GM12878 (cell line): Measurements from ENCODE around the gene EFNA4. TPM values are rescaled to one million over a fixed set of nuclear protein-coding genes. Genes with fewer than 3 reads are reported as not detected.

ENCODE experiments used
- ATAC-seq: fragments of 200-7000 bp; cut with Tn5 transposase; 3 replicates; pipeline ENCODE4 v1.9.1; 2020; ENCODE audit warnings: mild to moderate bottlenecking, moderate library complexity
- BruUV-seq: library from RNA; stranded (reverse); fragments of 400-500 nt; replicated peaks from 2 replicates; lab custom pipeline; 2021; lab: Mats Ljungman, UMichigan
- CTCF ChIA-PET: fragments of 300-600 bp; sonication (Branson Sonifier 250); formaldehyde crosslinking; extraction: SDS; loops from one replicate; lab custom pipeline; 2021; ENCODE audit warnings: inconsistent platforms; lab: Yijun Ruan, JAX
- POLR2A ChIA-PET: fragments of 350-600 bp; formaldehyde crosslinking; extraction: SDS; loops from one replicate; lab custom pipeline; 2021; ENCODE audit warnings: inconsistent platforms; lab: Charles Lee
- RAD21 ChIA-PET: fragments of 300-600 bp; sonication (Branson Sonifier 250); formaldehyde crosslinking; loops from one replicate; lab custom pipeline; 2023; ENCODE audit warnings: antibody characterized with exemption; ENCODE audit not compliant: unreplicated experiment; lab: Charles Lee
- SMC1A ChIA-PET: fragments of 300-600 bp; sonication (Branson Sonifier 250); formaldehyde crosslinking; loops from one replicate; lab custom pipeline; 2023; ENCODE audit not compliant: unreplicated experiment, uncharacterized antibody; lab: Charles Lee
- DNase-seq: peaks from one replicate; pipeline ENCODE4 v3.0.0-alpha.2; 2011; ENCODE audit warnings: low read depth, low spot score
- FAIRE-seq: peaks from 3 replicates; lab custom pipeline; 2011; peaks lifted over from hg19 to GRCh38; lab: Jason Lieb, UNC
- H2AFZ ChIP-seq: 2 replicates; pipeline ENCODE4 v1.6.0; 2011; ENCODE audit warnings: low read depth, low read length, control low read depth; ENCODE audit not compliant: control insufficient read depth
- H3K27ac ChIP-seq: 2 replicates; pipeline ENCODE4 v1.5.1; 2011; ENCODE audit warnings: control low read depth; ENCODE audit not compliant: control insufficient read depth, insufficient read depth
- H3K27me3 ChIP-seq, 2 experiments: replicated peaks in 1 of 2; 2 replicates each; pipeline versions ENCODE4 v1.6.0 to v1.6.1; 2011; ENCODE audit warnings: low read length in 1 of 2; ENCODE audit not compliant: control insufficient read depth in 2 of 2, insufficient read depth in 2 of 2
- H3K36me3 ChIP-seq, 2 experiments: 2 replicates each; pipeline ENCODE4 v1.5.1; 2011; ENCODE audit warnings: low read length in 1 of 2; ENCODE audit not compliant: control insufficient read depth in 2 of 2, insufficient read depth in 2 of 2
- H3K4me1 ChIP-seq: 2 replicates; pipeline ENCODE4 v1.6.1; 2011; ENCODE audit warnings: mild to moderate bottlenecking, low read length, moderate library complexity, mixed read lengths; ENCODE audit not compliant: control insufficient read depth, insufficient read depth
- H3K4me2 ChIP-seq: 2 replicates; pipeline ENCODE4 v1.6.0; 2011; ENCODE audit warnings: control low read depth; ENCODE audit not compliant: control insufficient read depth, insufficient read depth
- H3K4me3 ChIP-seq: fragments of 200-600 bp; sonication (generic); 2 replicates; pipeline ENCODE4 v1.5.1; 2016
- H3K79me2 ChIP-seq: 2 replicates; pipeline ENCODE4 v1.6.0; 2011; ENCODE audit warnings: low read length; ENCODE audit not compliant: control insufficient read depth, insufficient read depth
- H3K9ac ChIP-seq: 2 replicates; pipeline ENCODE4 v1.8.0; 2011; ENCODE audit warnings: low read length, control low read depth, mixed read lengths; ENCODE audit not compliant: control insufficient read depth, insufficient read depth
- H3K9me3 ChIP-seq: replicated peaks from 3 replicates; pipeline ENCODE4 v1.5.1; 2011; ENCODE audit warnings: mild to moderate bottlenecking, low read length; ENCODE audit not compliant: control insufficient read depth, insufficient read depth
- H4K20me1 ChIP-seq: 2 replicates; pipeline ENCODE4 v1.6.0; 2011; ENCODE audit not compliant: control insufficient read depth, insufficient read depth
- CHD1 ChIP-seq: IDR thresholded peaks from 2 replicates; pipeline ENCODE4 v1.6.1; 2012; ENCODE audit warnings: low read depth, low read length, improper control_type of control experiment
- KDM1A ChIP-seq: fragments of 200-600 bp; sonication (generic); IDR thresholded peaks from 2 replicates; pipeline ENCODE4 v1.6.1; 2016; ENCODE audit warnings: borderline replicate concordance
- SMAD5 ChIP-seq: IDR thresholded peaks from 2 replicates; pipeline ENCODE4 v1.6.1; 2016; ENCODE audit warnings: antibody characterized with exemption, low read depth
- STAT1 ChIP-seq: fragments of 450-650 bp; conservative IDR thresholded peaks from 2 replicates; pipeline ENCODE4 v1.6.1; 2014; ENCODE audit warnings: antibody characterized with exemption, mild to moderate bottlenecking
- SUZ12 ChIP-seq: fragments of 200-600 bp; sonication (generic); IDR thresholded peaks from one replicate; pipeline ENCODE4 v1.6.1; 2018; ENCODE audit warnings: antibody characterized with exemption, mild to moderate bottlenecking; ENCODE audit not compliant: unreplicated experiment
- ZNF24 ChIP-seq: fragments of 450-650 bp; IDR thresholded peaks from 2 replicates; pipeline ENCODE4 v1.6.1; 2017; ENCODE audit warnings: antibody characterized with exemption, mild to moderate bottlenecking
- WGBS: methylation state at CpG from one replicate; pipeline ENCODE4 v1.1.6; 2016; ENCODE audit warnings: low lambda C conversion rate; ENCODE audit not compliant: insufficient replicate concordance, insufficient coverage; ENCODE audit errors: missing lambda C conversion rate; 5-methylcytosine and 5-hydroxymethylcytosine counted together
- in situ Hi-C: fragments of 300-500 bp; cut with MboI; formaldehyde crosslinking; loops from 9 replicates; pipeline ENCODE4 v1.14.3; 2018; ENCODE audit warnings: mixed read lengths
- intact Hi-C: fragments of 100-400 bp; cut with micrococcal nuclease; formaldehyde crosslinking; loops from one replicate; pipeline ENCODE4 v1.14.2; 2022; ENCODE audit not compliant: unreplicated experiment
- polyA plus RNA-seq, 11 experiments: library from polyadenylated mRNA; depleted of rRNA in 4 of 11; unstranded in 6 of 11; stranded (reverse) in 5 of 11; fragments of >200 nt; fragmentation: Nextera tagmentation in 4 of 11; fragmentation: Illumina TruSeq in 1 of 11; extraction: Ambion mirVana in 4 of 11; extraction: Trizol in 1 of 11; gene quantifications; 1 replicate in 1 of 11; 2 replicates in 10 of 11; pipeline versions ENCODE4 v1.2.1 to v1.2.3, GENCODE V29; 2011 to 2016; ENCODE audit warnings: inconsistent platforms in 2 of 11, missing spikeins in 2 of 11, low read depth in 1 of 11
- total RNA-seq, 4 experiments: library from RNA; depleted of rRNA in 3 of 4; stranded (reverse); fragments of >200 nt in 3 of 4; fragmentation: Illumina TruSeq in 1 of 4; extraction: Trizol in 1 of 4; gene quantifications; 2 replicates each; pipeline versions ENCODE4 v1.2.1 to v1.2.3, GENCODE V29; 2013 to 2021
- TF ChIP-seq, protein P1 (sequence below): IDR thresholded peaks from 2 replicates; pipeline ENCODE4 v1.6.1; 2011; ENCODE audit warnings: borderline replicate concordance, low read depth, mild to moderate bottlenecking, moderate library complexity, mixed read lengths, low read length; ENCODE audit not compliant: insufficient read depth; ENCODE audit errors: extremely low read length
- TF ChIP-seq, protein P2 (sequence below): fragments of 450-650 bp; IDR thresholded peaks from 2 replicates; pipeline ENCODE4 v1.6.1; 2017; ENCODE audit warnings: borderline replicate concordance

EFNA4 gene
- total and polyA plus RNA-seq, 10 of the 15 experiments (the other 5 are each of a cell fraction or from before 2014, with no cell fraction given): 0.52 to 14.1 (median 4.8) TPM

DNA sequence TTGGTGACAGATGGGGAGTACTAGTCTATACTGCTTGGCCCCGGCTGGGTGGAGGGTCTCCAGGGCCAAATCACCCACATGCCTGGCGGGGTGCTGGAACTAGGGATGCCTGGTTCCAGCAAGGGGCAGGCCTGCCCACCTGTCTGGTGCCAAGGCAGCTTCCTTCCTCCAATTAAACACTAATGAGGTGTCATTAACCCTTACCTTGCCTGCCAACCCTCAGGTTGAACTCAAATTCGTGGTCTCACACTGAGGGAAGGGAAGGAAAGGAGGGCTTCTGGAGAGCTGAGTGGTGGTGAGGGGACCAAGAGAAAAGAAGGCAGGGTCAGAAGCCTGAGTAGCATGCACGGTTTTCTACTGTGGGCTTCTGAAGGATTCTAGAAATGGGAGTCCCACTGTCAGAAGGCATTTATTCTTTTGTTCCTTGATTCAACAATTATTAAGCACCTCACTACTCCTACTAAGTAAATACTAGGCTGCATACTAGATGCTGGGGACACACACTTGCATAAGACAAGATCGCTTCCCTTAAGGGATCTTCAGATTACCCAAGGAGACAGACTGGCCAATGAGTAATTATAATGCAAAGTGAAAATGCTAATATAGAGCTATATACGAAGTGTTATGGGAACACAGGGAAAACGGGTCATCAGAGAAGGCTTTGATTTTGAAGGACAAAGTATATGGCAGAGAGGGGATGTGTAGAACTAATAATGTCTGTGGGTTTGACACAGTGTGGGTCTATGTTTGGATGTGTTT, 9.2 kb downstream of the EFNA4 start (continued):
- TF ChIP-seq, protein P1, sequence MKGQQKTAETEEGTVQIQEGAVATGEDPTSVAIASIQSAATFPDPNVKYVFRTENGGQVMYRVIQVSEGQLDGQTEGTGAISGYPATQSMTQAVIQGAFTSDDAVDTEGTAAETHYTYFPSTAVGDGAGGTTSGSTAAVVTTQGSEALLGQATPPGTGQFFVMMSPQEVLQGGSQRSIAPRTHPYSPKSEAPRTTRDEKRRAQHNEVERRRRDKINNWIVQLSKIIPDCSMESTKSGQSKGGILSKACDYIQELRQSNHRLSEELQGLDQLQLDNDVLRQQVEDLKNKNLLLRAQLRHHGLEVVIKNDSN: no peak
- TF ChIP-seq CHD1 (no peak), SMAD5 (no peak)
- TF ChIP-seq, all 136 proteins: peak for 0

DNA sequence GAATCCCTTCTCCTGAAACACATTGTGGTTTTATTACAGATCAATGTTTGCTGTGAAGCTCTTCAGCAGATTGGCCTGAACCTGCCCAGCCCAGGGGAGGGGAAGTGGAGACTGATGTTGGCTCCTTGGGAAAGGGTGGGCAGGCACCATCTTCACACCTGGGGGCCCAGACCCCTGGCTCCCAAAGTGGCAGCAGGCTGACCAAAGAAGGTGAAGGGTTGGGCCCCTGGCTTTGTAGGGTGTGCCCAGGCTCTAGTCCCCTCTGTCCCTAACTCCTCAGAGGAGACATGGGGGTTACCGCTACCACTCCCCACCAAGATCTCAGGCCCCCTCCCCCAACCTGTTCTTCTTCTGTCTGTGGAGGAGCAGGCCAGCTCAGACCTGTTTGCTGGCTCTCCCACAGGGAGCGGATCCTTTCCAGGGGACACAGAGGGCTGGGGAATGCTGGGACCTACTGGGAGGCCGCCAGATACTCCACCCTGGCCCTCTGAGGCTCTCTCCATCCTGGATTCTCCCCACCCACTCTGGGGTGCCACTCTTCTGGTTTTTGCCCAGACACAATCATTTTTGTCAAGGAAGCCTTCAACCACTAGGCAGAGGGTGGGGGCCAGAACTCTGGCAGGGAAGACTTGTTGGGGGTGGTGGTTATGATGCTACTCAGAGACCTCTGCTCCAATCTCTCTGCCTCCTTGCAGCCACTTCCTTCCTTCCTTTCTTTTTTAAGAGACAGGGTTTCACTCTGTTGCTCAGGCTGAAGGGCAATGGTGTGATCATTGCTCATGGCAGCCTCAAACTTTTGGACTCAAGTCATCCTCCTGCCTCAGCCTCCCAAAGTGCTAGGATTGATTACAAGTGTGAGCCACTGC, 10.1 kb downstream of the EFNA4 start:
- intact Hi-C loops (no loop called here), in situ Hi-C loops (no loop called here)
- RAD21 ChIA-PET: interaction anchor here (1.3 kb wide), 1 partner anchor 11 kb away, joined by 3 read pairs; no protein-coding TSS in a partner anchor
- Histone ChIP-seq H3K9ac (no peak overlapping the region), H3K4me3 (no peak overlapping the region), H3K4me2 (no peak overlapping the region), H3K36me3 (no peaks in the 10 kb centered on the region; a peak in 1 of 4 replicates), H4K20me1 (no peaks in the 10 kb centered on the region), H3K4me1 (peaks cover 10% of the 10 kb centered on the region), H3K9me3 (no peaks in the 10 kb centered on the region), H3K27ac (no peak overlapping the region), H3K27me3 (no peaks in the 10 kb centered on the region), H3K79me2 (no peaks in the 10 kb centered on the region), H2AFZ (no peak overlapping the region)
- WGBS: 77% methylated on average over 3 of the region's 3 CpGs
- TF ChIP-seq ZNF24: no peak
- no peak for TF ChIP-seq KDM1A
- no peak for TF ChIP-seq STAT1
- TF ChIP-seq SUZ12: no peak
- TF ChIP-seq, protein P2, sequence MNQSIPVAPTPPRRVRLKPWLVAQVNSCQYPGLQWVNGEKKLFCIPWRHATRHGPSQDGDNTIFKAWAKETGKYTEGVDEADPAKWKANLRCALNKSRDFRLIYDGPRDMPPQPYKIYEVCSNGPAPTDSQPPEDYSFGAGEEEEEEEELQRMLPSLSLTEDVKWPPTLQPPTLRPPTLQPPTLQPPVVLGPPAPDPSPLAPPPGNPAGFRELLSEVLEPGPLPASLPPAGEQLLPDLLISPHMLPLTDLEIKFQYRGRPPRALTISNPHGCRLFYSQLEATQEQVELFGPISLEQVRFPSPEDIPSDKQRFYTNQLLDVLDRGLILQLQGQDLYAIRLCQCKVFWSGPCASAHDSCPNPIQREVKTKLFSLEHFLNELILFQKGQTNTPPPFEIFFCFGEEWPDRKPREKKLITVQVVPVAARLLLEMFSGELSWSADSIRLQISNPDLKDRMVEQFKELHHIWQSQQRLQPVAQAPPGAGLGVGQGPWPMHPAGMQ: no peak
- BruUV-seq: no TSS peak
- DNase-seq: no peak
- SMC1A ChIA-PET: interaction anchor here (1.0 to 1.3 kb wide), 3 partner anchors 9 to 28 kb away, joined by 3 to 4 read pairs (median 3); no protein-coding TSS in a partner anchor
- POLR2A ChIA-PET: no interaction called here
- no peak for FAIRE-seq
- ATAC-seq: no peak
- CTCF ChIA-PET: interaction anchor here (0.8 to 3.2 kb wide), 3 partner anchors 12 kb away, joined by 3 to 32 read pairs (median 6); no protein-coding TSS in a partner anchor
